Tibial nerve (tissue), 4 donors: ENCODE results near the gene SV2A. TPM values are rescaled to one million over a fixed set of nuclear protein-coding genes. Genes with fewer than 3 reads are reported as not detected.

Experiments used
- DNase-seq, 2 donors: peaks; one replicate each; pipeline ENCODE4 v3.0.0-alpha.2; 2019; ENCODE audit warnings: low spot score in 2 of 2
- H3K27ac ChIP-seq, 4 donors: fragments of 200-600 bp; sonication (generic) in 3 of 4; one replicate each; pipeline ENCODE4 v1.5.1; 2017 to 2019; ENCODE audit warnings: mild to moderate bottlenecking in 1 of 4
- H3K27me3 ChIP-seq, 2 donors: fragments of 200-600 bp; sonication (generic) in 1 of 2; one replicate each; pipeline versions ENCODE4 v1.5.1 to v1.6.0; 2017 to 2019
- H3K36me3 ChIP-seq, 3 donors: fragments of 200-600 bp; sonication (generic); one replicate each; pipeline ENCODE4 v1.5.1; 2018 to 2019
- H3K4me1 ChIP-seq, 4 donors: fragments of 200-600 bp; sonication (generic) in 3 of 4; one replicate each; pipeline ENCODE4 v1.5.1; 2017 to 2019
- H3K4me3 ChIP-seq, 4 donors: fragments of 200-600 bp; sonication (generic) in 3 of 4; one replicate each; pipeline ENCODE4 v1.5.1; 2017 to 2019; ENCODE audit warnings: mild to moderate bottlenecking in 1 of 4, moderate library complexity in 1 of 4
- H3K9me3 ChIP-seq, 4 donors: fragments of 200-600 bp; sonication (generic) in 3 of 4; one replicate each; pipeline ENCODE4 v1.5.1; 2017 to 2019
- EP300 ChIP-seq, 2 donors: sonication (generic); formaldehyde crosslinking; IDR thresholded peaks; one replicate each; pipeline ENCODE4 v1.6.1; 2017; ENCODE audit warnings: antibody characterized with exemption in 2 of 2, mild to moderate bottlenecking in 1 of 2
- POLR2A ChIP-seq, 2 donors: fragments of 450-650 bp; IDR thresholded peaks; one replicate each; pipeline ENCODE4 v1.6.1; 2017; ENCODE audit warnings: antibody characterized with exemption in 2 of 2, mild to moderate bottlenecking in 2 of 2, moderate library complexity in 2 of 2
- WGBS, 2 donors: methylation state at CpG; one replicate each; pipeline ENCODE4 v1.1.5; 2018; 5-methylcytosine and 5-hydroxymethylcytosine counted together
- total RNA-seq, 4 donors: library from RNA; depleted of rRNA; stranded (reverse); fragments of >200 nt; gene quantifications; one replicate each; pipeline ENCODE4 v1.1.0, GENCODE V29; 2016
- TF ChIP-seq, protein P1 (sequence below), 5 experiments: fragments of 200-600 bp in 3 of 5; fragments of 450-650 bp in 2 of 5; sonication (generic) in 3 of 5; IDR thresholded peaks; one replicate each; pipeline ENCODE4 v1.5.1; 2016 to 2019; ENCODE audit warnings: antibody characterized with exemption in 5 of 5, mild to moderate bottlenecking in 3 of 5, moderate library complexity in 2 of 5

SV2A gene
- total RNA-seq, 4 donors from 2014 or later = 0.66 to 2.7 (median 1.8) TPM

DNA sequence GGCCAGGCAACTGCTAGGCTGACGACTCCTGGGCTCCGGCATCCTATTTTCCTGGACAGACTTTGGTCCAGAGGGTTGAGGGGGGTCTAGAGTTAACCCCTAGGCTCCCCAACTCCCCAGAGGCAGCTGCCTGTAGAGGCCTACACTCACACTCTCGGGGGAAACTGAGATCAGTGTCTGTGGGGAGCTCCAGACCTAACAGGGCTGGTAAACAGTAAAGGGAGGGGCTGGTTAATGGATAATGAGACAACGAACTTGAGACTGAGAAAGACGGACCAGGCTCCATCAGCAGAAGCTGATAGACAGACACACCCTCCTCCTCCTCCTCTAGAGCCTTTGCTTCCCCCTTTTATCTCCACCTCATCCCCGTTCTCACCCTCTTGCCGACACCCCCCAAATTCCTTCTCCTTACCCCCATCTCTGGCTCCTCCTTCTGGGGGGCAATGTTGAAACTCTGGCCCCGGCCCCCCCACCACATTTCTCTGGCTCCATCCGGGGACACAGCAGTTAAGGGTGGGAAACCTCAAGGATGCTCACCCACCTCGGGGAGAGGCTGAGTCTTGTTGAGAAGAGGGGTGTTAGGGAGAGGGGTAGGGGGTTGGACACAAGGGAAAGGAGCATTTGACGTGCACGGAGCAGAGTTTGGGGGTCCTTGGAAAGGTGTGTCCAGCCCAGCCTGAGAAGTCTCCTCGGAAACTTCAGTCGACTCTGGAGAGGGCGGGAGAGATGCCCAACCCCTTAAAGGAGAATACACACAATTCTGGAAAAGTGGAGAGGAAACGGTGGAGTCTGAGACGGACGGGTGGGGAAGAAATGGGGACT lies 18.7 kb upstream of the SV2A start, which contains the start of gene MTMR11:
Gene MTMR11 (minus strand): TSS at position 710 of the 822 bp plus-strand sequence. CDS start 232 bp downstream, at position 478.
- peak; percentile 26 to 49 for DNase-seq
- WGBS, 2 donors = 10 to 11% methylated on average over 18 of the region's 18 CpGs
- Histone ChIP-seq H3K27ac (peak within 1 kb of the TSS; percentile 48 to 91 (median 75)), H3K27me3 (no peaks in the 10 kb centered on the region), H3K4me1 (peaks cover 0 to 51% (median 25%) of the 10 kb centered on the region in 4 donors), H3K4me3 (peak within 1 kb of the TSS; percentile 36 to 62 (median 55)), H3K36me3 (peaks cover 0 to 25% (median 0%) of the 10 kb centered on the region in 3 donors), H3K9me3 (no peaks in the 10 kb centered on the region)
- TF ChIP-seq POLR2A (IDR thresholded peaks at IDR 0.05) (no peak), EP300 (IDR thresholded peaks at IDR 0.05) (no peak)
- TF ChIP-seq, protein P1, sequence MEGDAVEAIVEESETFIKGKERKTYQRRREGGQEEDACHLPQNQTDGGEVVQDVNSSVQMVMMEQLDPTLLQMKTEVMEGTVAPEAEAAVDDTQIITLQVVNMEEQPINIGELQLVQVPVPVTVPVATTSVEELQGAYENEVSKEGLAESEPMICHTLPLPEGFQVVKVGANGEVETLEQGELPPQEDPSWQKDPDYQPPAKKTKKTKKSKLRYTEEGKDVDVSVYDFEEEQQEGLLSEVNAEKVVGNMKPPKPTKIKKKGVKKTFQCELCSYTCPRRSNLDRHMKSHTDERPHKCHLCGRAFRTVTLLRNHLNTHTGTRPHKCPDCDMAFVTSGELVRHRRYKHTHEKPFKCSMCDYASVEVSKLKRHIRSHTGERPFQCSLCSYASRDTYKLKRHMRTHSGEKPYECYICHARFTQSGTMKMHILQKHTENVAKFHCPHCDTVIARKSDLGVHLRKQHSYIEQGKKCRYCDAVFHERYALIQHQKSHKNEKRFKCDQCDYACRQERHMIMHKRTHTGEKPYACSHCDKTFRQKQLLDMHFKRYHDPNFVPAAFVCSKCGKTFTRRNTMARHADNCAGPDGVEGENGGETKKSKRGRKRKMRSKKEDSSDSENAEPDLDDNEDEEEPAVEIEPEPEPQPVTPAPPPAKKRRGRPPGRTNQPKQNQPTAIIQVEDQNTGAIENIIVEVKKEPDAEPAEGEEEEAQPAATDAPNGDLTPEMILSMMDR (IDR thresholded peaks at IDR 0.05) = no peak

DNA sequence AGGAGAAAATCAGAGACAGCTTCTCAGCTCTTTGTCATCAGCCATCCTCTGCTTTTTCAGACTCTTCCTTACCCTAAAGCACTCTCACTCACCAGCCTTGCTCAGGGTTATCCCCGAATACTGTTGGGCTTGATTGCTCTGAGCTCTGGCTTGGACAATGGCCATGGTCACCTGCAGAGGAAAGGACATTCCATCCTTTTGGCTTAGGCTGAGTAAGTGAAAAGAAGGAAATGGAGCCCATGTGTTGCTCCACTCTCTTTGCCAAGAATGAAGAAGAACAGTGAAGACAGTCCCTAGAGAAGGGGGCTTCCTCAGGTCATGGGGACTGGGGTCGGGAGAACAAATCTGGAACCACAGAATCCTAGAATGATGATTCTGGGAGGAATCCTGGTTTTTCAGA lies 16.7 kb upstream of the SV2A start:
- TF ChIP-seq EP300 (IDR thresholded peaks at IDR 0.05) (peak in 1 of 2 donors; percentile 28), POLR2A (IDR thresholded peaks at IDR 0.05) (no peak)
- H3K27me3 ChIP-seq = no peaks in the 10 kb centered on the region
- no peaks in the 10 kb centered on the region for H3K9me3 ChIP-seq
- no peak overlapping the region for H3K4me3 ChIP-seq
- peaks cover 0 to 45% (median 0%) of the 10 kb centered on the region in 3 donors for H3K36me3 ChIP-seq
- H3K4me1 ChIP-seq = peaks cover 0 to 47% (median 20%) of the 10 kb centered on the region in 4 donors
- peak overlapping the region in 1 of 4 donors; percentile 83 for H3K27ac ChIP-seq
- 70 to 92% methylated on average over 2 of the region's 2 CpGs for WGBS, 2 donors
- DNase-seq = peak in 1 of 2 donors; percentile 14

DNA sequence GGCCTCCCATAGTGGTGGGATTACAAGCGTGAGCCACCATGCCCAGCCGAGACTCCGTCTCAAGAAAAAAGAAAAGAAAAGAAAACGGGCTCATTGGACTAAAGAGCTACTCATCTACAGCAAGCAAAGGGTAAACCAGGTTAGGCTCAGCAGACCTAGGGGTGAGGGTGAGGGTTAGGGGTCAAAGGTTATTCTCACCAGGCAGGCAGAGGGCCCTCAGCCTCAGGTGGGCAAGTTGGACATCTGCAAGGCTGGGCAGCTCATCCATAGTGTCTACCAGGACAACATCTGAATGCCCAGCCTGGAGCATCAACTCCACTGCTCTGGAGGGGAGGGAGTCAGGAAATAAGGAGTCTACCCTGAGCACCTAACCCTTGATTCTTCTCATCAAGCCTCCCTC lies 15.6 kb upstream of the SV2A start:
- 94 to 98% methylated on average over 4 of the region's 4 CpGs for WGBS, 2 donors
- peak overlapping the region in 1 of 4 donors; percentile 10 for H3K27ac ChIP-seq
- peaks cover 0 to 49% (median 0%) of the 10 kb centered on the region in 3 donors for H3K36me3 ChIP-seq
- no peak for TF ChIP-seq POLR2A (IDR thresholded peaks at IDR 0.05)
- TF ChIP-seq, protein P1 (IDR thresholded peaks at IDR 0.05) = no peak
- TF ChIP-seq EP300 (IDR thresholded peaks at IDR 0.05) = no peak
- DNase-seq = no peak
- no peaks in the 10 kb centered on the region for H3K9me3 ChIP-seq
- H3K27me3 ChIP-seq = no peaks in the 10 kb centered on the region
- no peak overlapping the region for H3K4me3 ChIP-seq
- H3K4me1 ChIP-seq = peaks cover 0 to 43% (median 18%) of the 10 kb centered on the region in 4 donors

DNA sequence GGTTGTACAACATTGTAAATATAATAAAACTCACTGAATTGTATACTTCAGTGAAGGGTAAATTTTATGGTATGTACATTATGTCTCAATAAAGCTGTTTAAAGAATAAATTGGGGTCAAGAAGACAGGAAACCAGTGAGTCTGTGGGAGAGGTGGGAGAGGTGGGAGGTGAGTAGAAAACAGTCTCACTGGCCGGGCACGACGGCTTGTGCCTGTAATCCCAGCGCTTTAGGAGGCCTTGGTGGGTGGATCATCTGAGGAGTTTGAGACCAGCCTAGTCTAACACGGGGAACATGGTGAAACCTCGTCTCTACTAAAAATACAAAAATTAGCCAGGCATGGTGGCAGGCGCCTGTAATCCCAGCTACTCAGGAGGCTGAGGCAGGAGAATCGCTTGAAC lies 14.8 kb upstream of the SV2A start:
- H3K9me3 ChIP-seq = no peaks in the 10 kb centered on the region
- peaks cover 0 to 49% (median 0%) of the 10 kb centered on the region in 3 donors for H3K36me3 ChIP-seq
- 92 to 93% methylated on average over 8 of the region's 8 CpGs for WGBS, 2 donors
- no peaks in the 10 kb centered on the region for H3K27me3 ChIP-seq
- DNase-seq = no peak
- TF ChIP-seq, protein P1 (IDR thresholded peaks at IDR 0.05) = no peak
- no peak for TF ChIP-seq POLR2A (IDR thresholded peaks at IDR 0.05)
- no peak for TF ChIP-seq EP300 (IDR thresholded peaks at IDR 0.05)
- H3K27ac ChIP-seq = no peak overlapping the region
- H3K4me3 ChIP-seq = no peak overlapping the region
- peaks cover 0 to 37% (median 12%) of the 10 kb centered on the region in 4 donors for H3K4me1 ChIP-seq

DNA sequence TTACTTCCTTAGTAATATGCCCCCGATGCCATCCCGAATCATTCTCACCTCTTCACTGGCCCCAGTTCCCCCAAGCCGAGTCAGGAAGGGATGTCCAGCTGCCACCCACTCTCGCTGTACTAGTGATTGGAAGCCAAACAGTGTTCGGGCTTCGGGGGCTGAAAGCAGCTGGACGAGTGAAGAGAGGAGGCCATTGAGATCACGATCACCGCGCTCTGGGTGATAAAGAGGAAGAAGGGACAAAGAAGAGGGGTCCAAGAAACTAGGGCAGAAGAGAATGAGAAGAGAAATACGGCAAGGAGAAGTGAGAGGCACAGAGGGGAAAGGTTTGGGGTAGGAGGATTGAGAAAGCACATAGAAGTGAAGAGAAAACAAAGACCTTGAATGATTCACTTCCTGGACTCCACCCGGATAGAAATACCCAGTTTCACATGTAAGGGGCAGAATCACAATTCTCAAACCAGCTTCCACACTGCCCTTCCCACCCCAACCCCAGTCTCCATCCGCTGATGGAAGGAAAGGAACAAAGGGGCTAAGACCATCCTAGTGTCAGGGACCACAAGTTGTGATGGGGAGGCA lies 13.7 kb upstream of the SV2A start:
- H3K4me1 ChIP-seq = peaks cover 0 to 34% (median 16%) of the 10 kb centered on the region in 4 donors
- H3K9me3 ChIP-seq = no peaks in the 10 kb centered on the region
- H3K4me3 ChIP-seq = no peak overlapping the region
- no peak overlapping the region for H3K27ac ChIP-seq
- TF ChIP-seq, protein P1 (IDR thresholded peaks at IDR 0.05) = no peak
- no peak for TF ChIP-seq EP300 (IDR thresholded peaks at IDR 0.05)
- no peak for TF ChIP-seq POLR2A (IDR thresholded peaks at IDR 0.05)
- DNase-seq = no peak
- no peaks in the 10 kb centered on the region for H3K27me3 ChIP-seq
- WGBS, 2 donors = 79 to 86% methylated on average over 13 of the region's 13 CpGs
- H3K36me3 ChIP-seq = peaks cover 0 to 52% (median 0%) of the 10 kb centered on the region in 3 donors
